SJCRH30 (cell line): ENCODE data around the gene TBCEL. TPM values are rescaled to one million over a fixed set of nuclear protein-coding genes. Genes with fewer than 3 reads are reported as not detected.

Experiments used
- DNase-seq, 2 experiments: peaks; one replicate each; pipeline ENCODE4 v3.0.0-alpha.2; 2015 to 2020
- H3K27ac ChIP-seq: fragments of 250-450 bp; sonication (Bioruptor Pico); 2 replicates; pipeline ENCODE4 v1.5.1; 2020; ENCODE audit warnings: mild to moderate bottlenecking, moderate library complexity
- H3K27me3 ChIP-seq: fragments of 250-450 bp; sonication (Bioruptor Pico); 2 replicates; pipeline ENCODE4 v1.5.1; 2020; ENCODE audit warnings: mild to moderate bottlenecking, moderate library complexity
- H3K36me3 ChIP-seq: fragments of 250-450 bp; sonication (Bioruptor Pico); 2 replicates; pipeline ENCODE4 v1.5.1; 2020; ENCODE audit warnings: mild to moderate bottlenecking, moderate library complexity
- H3K4me1 ChIP-seq: fragments of 250-450 bp; sonication (Bioruptor Pico); 2 replicates; pipeline ENCODE4 v1.5.1; 2020; ENCODE audit warnings: mild to moderate bottlenecking, moderate library complexity
- H3K4me3 ChIP-seq: fragments of 250-450 bp; sonication (Bioruptor Pico); 2 replicates; pipeline ENCODE4 v1.5.1; 2020; ENCODE audit warnings: mild to moderate bottlenecking, moderate library complexity
- H3K9me3 ChIP-seq: fragments of 250-450 bp; sonication (Bioruptor Pico); replicated peaks from 2 replicates; pipeline ENCODE4 v1.5.1; 2020; ENCODE audit warnings: mild to moderate bottlenecking, moderate library complexity
- total RNA-seq: library from RNA; depleted of rRNA; stranded (reverse); fragments of >200 nt; shearing (Covaris generic); gene quantifications from 2 replicates; pipeline ENCODE4 v1.2.3, GENCODE V29; 2014

Gene TBCEL
- total RNA-seq, 1 experiment from 2014 or later: 18.0 TPM

DNA sequence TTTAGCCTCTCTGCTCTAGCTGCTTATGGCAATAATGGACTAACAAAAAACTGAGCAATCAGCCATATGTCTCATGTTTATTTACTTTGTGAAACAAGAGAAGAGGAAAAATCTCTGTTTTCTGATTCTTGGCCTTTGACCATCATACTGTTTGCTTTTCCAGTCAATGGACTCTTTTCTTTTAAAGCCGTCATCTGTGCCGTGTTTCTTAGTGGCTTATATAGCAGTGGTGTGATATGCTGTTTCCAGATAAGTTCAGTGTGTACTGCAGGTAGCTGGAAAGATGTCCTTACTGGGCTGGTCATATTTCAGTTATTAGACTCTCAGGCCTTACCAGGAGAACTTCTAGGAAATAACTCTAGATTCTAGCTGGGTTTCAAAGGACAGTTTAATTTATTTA lies 43.6 kb downstream of the TBCEL start:
- H3K27ac ChIP-seq: peak overlapping the region; percentile 27; the same call in 1 of the 2 replicates
- no peak overlapping the region for H3K4me3 ChIP-seq
- DNase-seq: peak; percentile 4 to 62
- peaks cover 9% of the 10 kb centered on the region; the same call in 1 of the 2 replicates for H3K4me1 ChIP-seq
- H3K9me3 ChIP-seq: no peaks in the 10 kb centered on the region
- H3K36me3 ChIP-seq: peaks cover 4% of the 10 kb centered on the region; the same call in 1 of the 2 replicates
- no peaks in the 10 kb centered on the region for H3K27me3 ChIP-seq

GRCh38 chr11:121067962-121068647 lies 44.2 kb downstream of the TBCEL start:
- H3K27ac ChIP-seq: peak overlapping the region; percentile 27; the same call in 1 of the 2 replicates

DNA sequence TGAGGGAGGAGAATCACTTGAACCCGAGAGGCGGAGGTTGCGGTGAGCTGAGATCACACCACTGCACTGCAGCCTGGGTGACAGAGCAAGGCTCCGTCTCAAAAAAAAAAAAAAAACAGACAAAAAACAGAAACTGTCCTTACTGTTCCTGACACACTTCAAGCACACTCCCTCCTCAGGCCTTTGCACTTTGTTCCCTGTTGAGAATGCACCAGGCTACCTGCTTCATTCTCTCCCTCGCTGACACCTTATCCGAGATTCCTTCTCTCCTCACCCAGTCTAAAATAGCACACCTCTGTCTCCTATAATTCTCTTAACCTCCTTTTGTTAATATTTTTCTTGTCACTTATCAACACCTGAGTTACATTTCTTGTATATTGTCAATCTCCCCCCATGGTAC lies 44.9 kb downstream of the TBCEL start:
- Histone ChIP-seq H3K9me3 (no peaks in the 10 kb centered on the region), H3K27me3 (no peaks in the 10 kb centered on the region), H3K4me1 (peaks cover 9% of the 10 kb centered on the region; the same call in 1 of the 2 replicates), H3K27ac (no peak overlapping the region), H3K4me3 (no peak overlapping the region), H3K36me3 (no peaks in the 10 kb centered on the region; the same call in none of the 2 replicates)
- no peak for DNase-seq

More at GRCh38 chr11:121067962-121068647, 44.2 kb downstream of the TBCEL start:
- peaks cover 4% of the 10 kb centered on the region for H3K36me3 ChIP-seq
- no peaks in the 10 kb centered on the region for H3K9me3 ChIP-seq
- peaks cover 9% of the 10 kb centered on the region; the same call in 1 of the 2 replicates for H3K4me1 ChIP-seq
- DNase-seq: peak; percentile 6 to 36
- no peak overlapping the region for H3K4me3 ChIP-seq
- no peaks in the 10 kb centered on the region for H3K27me3 ChIP-seq

GRCh38 chr11:121070951-121071845 lies 47.3 kb downstream of the TBCEL start:
- Histone ChIP-seq H3K27me3 (no peaks in the 10 kb centered on the region), H3K36me3 (peaks cover 3% of the 10 kb centered on the region), H3K4me1 (peaks cover 9% of the 10 kb centered on the region; the same call in 1 of the 2 replicates), H3K9me3 (no peaks in the 10 kb centered on the region), H3K27ac (no peak overlapping the region), H3K4me3 (no peak overlapping the region)
- DNase-seq: no peak

DNA sequence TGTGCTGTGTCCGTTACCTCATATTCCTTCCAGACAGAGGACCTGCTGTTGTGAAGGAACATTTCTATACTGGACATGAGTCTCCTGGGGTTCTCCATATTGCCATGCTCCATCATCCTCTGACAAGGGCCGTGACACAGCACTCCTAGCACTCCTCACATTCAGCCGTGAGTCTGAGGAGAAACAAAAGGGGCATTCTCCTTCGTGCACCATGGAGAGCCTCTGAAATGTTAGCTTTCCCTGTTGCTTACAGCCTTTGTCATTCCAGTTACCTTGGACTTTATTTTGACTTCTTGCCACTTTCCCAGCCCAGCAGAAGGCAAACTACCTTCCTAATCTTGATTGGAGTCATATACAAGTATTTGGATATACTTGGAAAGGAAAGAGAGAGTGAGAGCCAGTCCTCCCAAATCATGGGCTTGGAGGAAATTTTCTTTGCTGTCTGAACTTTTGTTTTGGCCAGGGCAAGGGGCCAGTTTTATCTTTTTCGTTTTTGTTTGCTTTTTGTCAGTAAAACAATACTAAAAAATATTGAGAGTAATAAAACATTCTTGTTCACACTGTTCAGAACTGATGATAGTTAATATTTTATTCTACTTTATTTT lies 48.0 kb downstream of the TBCEL start:
- H3K36me3 ChIP-seq: peaks cover 3% of the 10 kb centered on the region
- peak; percentile 2 to 16 for DNase-seq
- H3K27me3 ChIP-seq: no peaks in the 10 kb centered on the region
- H3K27ac ChIP-seq: no peak overlapping the region
- H3K4me1 ChIP-seq: peaks cover 8% of the 10 kb centered on the region; the same call in 1 of the 2 replicates
- no peak overlapping the region for H3K4me3 ChIP-seq
- H3K9me3 ChIP-seq: no peaks in the 10 kb centered on the region

- Histone ChIP-seq H3K36me3 (no peaks in the 10 kb centered on the region), H3K27me3 (no peaks in the 10 kb centered on the region), H3K9me3 (no peaks in the 10 kb centered on the region), H3K4me3 (no peak overlapping the region), H3K4me1 (no peaks in the 10 kb centered on the region), H3K27ac (no peak overlapping the region)
- DNase-seq: no peak
Observed at GRCh38 chr11:121081321-121081720, 57.4 kb downstream of the TBCEL start.

DNA sequence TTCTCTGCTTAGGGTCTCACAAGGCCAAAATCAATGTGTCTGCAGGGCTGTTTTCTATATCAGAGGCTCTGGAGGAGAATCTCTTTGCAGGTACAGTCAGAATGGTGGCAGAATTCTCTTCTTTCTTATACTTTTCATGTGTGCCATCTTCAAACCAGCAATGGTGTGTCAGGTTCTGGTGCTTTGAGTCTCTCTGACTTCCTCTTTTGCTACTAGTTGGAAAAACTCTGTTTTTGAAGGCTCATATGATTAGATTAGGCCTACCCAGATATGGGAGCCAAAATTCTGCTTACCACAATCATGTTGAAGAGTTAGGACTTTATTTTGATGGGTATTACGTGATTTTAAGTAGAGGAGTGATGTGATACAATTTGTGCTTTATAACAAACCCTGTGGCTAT lies 58.3 kb downstream of the TBCEL start:
- no peaks in the 10 kb centered on the region for H3K9me3 ChIP-seq

GRCh38 chr11:121082670-121083069 lies 58.8 kb downstream of the TBCEL start:
- H3K4me3 ChIP-seq: no peak overlapping the region
- DNase-seq: peak; percentile 14 to 32
- H3K9me3 ChIP-seq: no peaks in the 10 kb centered on the region

More for the DNA sequence above, 58.3 kb downstream of the TBCEL start:
- Histone ChIP-seq H3K27ac (no peak overlapping the region), H3K4me1 (no peaks in the 10 kb centered on the region), H3K36me3 (no peaks in the 10 kb centered on the region), H3K27me3 (no peaks in the 10 kb centered on the region), H3K4me3 (no peak overlapping the region)
- no peak for DNase-seq

GRCh38 chr11:121086866-121087265 lies 63.0 kb downstream of the TBCEL start:
- no peaks in the 10 kb centered on the region for H3K9me3 ChIP-seq
- no peaks in the 10 kb centered on the region for H3K4me1 ChIP-seq
- H3K27me3 ChIP-seq: no peaks in the 10 kb centered on the region
- H3K4me3 ChIP-seq: no peak overlapping the region
- H3K36me3 ChIP-seq: 0 out of 2 replicates have a peak, but pooled peaks cover 7% of the 10 kb centered on the region
- DNase-seq: no peak
- H3K27ac ChIP-seq: no peak overlapping the region

More at GRCh38 chr11:121082670-121083069, 58.8 kb downstream of the TBCEL start:
- Histone ChIP-seq H3K36me3 (0 out of 2 replicates have a peak, but pooled peaks cover 2% of the 10 kb centered on the region), H3K27ac (no peak overlapping the region), H3K27me3 (no peaks in the 10 kb centered on the region), H3K4me1 (no peaks in the 10 kb centered on the region)

DNA sequence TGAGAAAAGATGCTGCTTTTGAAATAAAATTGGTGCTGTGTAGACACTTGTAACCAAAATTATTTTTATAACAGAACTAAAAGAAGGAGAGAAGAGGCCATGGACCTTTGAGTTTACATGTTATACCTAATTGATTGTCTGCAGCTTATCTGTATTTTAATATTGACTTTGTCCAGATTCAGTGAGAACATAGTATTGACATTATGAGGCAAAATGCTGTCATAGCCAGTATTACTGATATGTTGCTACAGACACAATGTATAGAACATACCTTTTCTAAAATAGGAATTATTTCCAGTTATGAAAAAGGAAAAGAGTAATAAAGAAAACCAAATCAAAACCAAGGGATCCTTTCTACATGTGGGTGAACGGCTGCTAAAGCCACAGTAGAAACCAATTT lies 65.7 kb downstream of the TBCEL start:
- no peak for DNase-seq
- Histone ChIP-seq H3K27ac (no peak overlapping the region), H3K4me1 (no peaks in the 10 kb centered on the region), H3K9me3 (no peaks in the 10 kb centered on the region), H3K4me3 (no peak overlapping the region), H3K27me3 (no peaks in the 10 kb centered on the region), H3K36me3 (0 out of 2 replicates have a peak, but pooled peaks cover 7% of the 10 kb centered on the region)

GRCh38 chr11:121090145-121090721 lies 66.3 kb downstream of the TBCEL start:
- no peak for DNase-seq
- Histone ChIP-seq H3K36me3 (0 out of 2 replicates have a peak, but pooled peaks cover 7% of the 10 kb centered on the region), H3K27me3 (no peaks in the 10 kb centered on the region), H3K27ac (no peak overlapping the region), H3K9me3 (no peaks in the 10 kb centered on the region), H3K4me3 (no peak overlapping the region), H3K4me1 (no peaks in the 10 kb centered on the region)

DNA sequence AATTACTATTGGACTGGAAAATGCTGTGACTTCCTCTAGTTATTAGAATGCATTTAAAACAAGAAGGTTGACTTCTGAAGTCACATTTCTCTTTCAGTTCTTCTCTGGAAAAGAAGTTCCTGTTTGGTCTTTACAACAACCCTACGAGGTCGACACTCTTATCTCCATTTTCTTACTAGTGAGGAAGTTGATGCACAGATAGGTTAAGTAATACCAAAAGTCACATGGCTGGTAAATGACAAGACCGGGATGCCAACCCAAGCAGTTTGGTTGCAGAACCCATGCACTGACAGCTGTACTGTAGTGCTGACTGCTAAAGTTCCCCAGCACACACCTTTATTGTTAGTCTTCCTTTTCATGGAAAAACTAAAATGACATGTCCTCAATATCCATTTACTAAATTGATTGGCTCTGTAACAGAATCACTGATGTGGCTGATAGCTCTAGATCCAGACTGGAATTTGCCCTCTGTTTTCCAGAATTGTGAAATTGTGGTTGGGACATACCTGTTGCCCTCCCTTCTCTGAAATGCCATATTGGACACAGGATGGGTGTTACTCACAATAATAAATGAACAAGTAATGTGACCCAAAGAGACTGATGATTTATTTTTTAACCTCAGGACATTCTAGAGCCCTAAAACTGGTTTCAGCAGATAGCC lies 67.7 kb downstream of the TBCEL start:
- H3K9me3 ChIP-seq: no peaks in the 10 kb centered on the region
- H3K4me3 ChIP-seq: no peak overlapping the region
- no peaks in the 10 kb centered on the region for H3K27me3 ChIP-seq
- DNase-seq: no peak
- H3K36me3 ChIP-seq: 0 out of 2 replicates have a peak, but pooled peaks cover 7% of the 10 kb centered on the region
- H3K27ac ChIP-seq: no peak overlapping the region
- no peaks in the 10 kb centered on the region for H3K4me1 ChIP-seq

GRCh38 chr11:121095561-121095960 lies 71.7 kb downstream of the TBCEL start:
- no peaks in the 10 kb centered on the region for H3K27me3 ChIP-seq
- no peak for DNase-seq
- no peak overlapping the region for H3K27ac ChIP-seq
- no peaks in the 10 kb centered on the region for H3K4me1 ChIP-seq
- H3K36me3 ChIP-seq: no peaks in the 10 kb centered on the region
- no peak overlapping the region for H3K4me3 ChIP-seq
- H3K9me3 ChIP-seq: no peaks in the 10 kb centered on the region

DNA sequence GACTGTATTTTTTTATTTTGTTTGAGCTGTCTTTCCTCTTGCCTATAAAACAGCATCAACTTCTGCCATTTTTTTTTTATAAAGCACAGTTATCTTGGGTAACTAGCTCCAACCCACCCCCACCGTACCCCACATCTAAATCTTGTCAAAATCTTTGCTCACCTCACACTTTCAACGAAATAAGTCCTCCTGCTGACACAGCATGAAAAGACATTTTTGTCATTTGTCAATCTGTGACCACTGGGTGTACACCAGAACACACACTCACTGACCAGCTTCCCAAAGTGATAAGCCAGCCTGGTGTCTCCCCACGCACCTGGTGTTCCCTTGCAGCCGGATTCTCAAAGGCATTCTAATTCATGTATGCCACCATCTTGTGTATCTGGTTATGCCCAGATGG lies 75.5 kb downstream of the TBCEL start:
- H3K27me3 ChIP-seq: no peaks in the 10 kb centered on the region
- no peaks in the 10 kb centered on the region for H3K36me3 ChIP-seq
- H3K4me3 ChIP-seq: no peak overlapping the region
- no peak for DNase-seq
- H3K4me1 ChIP-seq: no peaks in the 10 kb centered on the region
- no peaks in the 10 kb centered on the region for H3K9me3 ChIP-seq
- no peak overlapping the region for H3K27ac ChIP-seq
